Medulla oblongata (tissue), 1 donor: ENCODE data around the gene NPPA.
"Not testable (repeated sequence)": the region's sequence is repeated elsewhere in the genome, so short reads cannot be mapped to it uniquely, and the experiment has no call there.

Source experiments
- DNase-seq: peaks from one replicate; pipeline ENCODE4 v3.0.0-alpha.2; 2015; ENCODE audit errors: extremely low spot score

The NPPA gene

GRCh38 chr1:11807133-11807532 lies 40.5 kb downstream of the NPPA start:
- DNase-seq, result no peak

GRCh38 chr1:11806307-11806936 lies 41.2 kb downstream of the NPPA start:
- DNase-seq, result peak; percentile 79

GRCh38 chr1:11805422-11806306 lies 41.9 kb downstream of the NPPA start, which contains the start of the genes CLCN6 and MTHFR:
CLCN6 (plus strand) TSS chr1:11806191; CDS start chr1:11806263, 72 bp downstream.
MTHFR (minus strand) TSS chr1:11805964; CDS start chr1:11803116, 2,848 bp downstream.
- DNase-seq, result peak; percentile 99

- peak; percentile 35 for DNase-seq
Measured at GRCh38 chr1:11804666-11805421, 42.7 kb downstream of the NPPA start.

GRCh38 chr1:11803924-11804665 lies 43.5 kb downstream of the NPPA start:
- DNase-seq, result not testable (repeated sequence)

- DNase-seq, result peak; percentile 84
Measured at GRCh38 chr1:11802973-11803885, 44.4 kb downstream of the NPPA start.

GRCh38 chr1:11802616-11802972 lies 45.0 kb downstream of the NPPA start:
- peak; percentile 50 for DNase-seq

GRCh38 chr1:11800756-11801433 lies 46.7 kb downstream of the NPPA start:
- no peak for DNase-seq

- DNase-seq, result no peak
Measured at GRCh38 chr1:11800391-11800755, 47.2 kb downstream of the NPPA start.

- DNase-seq, result no peak
Measured at GRCh38 chr1:11799896-11800295, 47.7 kb downstream of the NPPA start.

- DNase-seq, result no peak
Measured at GRCh38 chr1:11799099-11799498, 48.5 kb downstream of the NPPA start.

GRCh38 chr1:11797525-11798216 lies 49.9 kb downstream of the NPPA start:
- no peak for DNase-seq

GRCh38 chr1:11796036-11796828 lies 51.4 kb downstream of the NPPA start:
- no peak for DNase-seq
